GM04504 (cell line): Measurements from ENCODE around the gene CAMK1G.

Experiments used
- DNase-seq: peaks from one replicate; pipeline ENCODE4 v3.0.0-alpha.2; 2012; ENCODE audit warnings: low read depth

The CAMK1G gene

DNA sequence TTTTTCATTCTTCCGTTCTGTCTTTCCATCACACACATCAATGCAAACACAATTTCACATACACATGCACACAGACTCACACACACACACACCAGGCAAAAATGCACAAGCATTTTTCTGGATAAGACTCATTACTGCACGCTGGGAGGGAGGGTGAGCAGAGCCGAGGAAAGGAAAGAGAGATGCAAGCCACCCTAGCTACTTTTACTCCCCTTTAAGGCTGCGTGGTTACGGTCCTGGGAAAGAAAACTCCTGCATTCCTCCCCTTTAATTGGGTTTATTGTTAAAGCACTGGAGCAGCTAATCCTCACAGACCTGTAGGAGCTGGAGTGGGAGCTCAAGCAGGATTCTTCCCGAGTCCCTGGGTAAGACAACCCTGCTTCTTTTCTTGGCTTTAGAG is at the start of gene CAMK1G:
CAMK1G (plus strand) TSS at position 307 of the 400 bp plus-strand sequence. CDS start 11,270 bp downstream, outside the sequence.
- peak; percentile 50 for DNase-seq

GRCh38 chr1:209534496-209535250 is 48.8 kb upstream of the CAMK1G start:
- DNase-seq, result no peak

DNA sequence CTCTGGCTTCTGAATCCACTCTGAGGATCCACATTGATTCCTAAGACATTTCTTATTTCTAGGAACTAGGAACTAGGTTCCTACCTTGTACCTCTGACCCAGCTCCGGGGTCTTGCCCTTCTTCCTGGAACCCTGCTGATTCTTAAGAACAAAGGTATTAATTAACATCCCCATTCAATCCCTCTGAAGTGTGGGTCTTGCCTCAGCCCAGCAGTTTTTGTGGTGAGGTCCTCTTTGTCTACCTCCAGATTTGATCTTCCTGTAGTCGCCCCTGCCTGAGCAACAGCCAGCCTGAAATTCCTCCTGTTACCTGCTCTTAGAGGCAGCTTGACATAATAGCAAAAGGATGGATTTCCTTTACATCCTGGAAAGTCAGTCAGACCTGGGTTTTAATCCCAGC is 46.7 kb upstream of the CAMK1G start:
- DNase-seq, result no peak

GRCh38 chr1:209537336-209538114 is 46.0 kb upstream of the CAMK1G start:
- DNase-seq, result no peak

DNA sequence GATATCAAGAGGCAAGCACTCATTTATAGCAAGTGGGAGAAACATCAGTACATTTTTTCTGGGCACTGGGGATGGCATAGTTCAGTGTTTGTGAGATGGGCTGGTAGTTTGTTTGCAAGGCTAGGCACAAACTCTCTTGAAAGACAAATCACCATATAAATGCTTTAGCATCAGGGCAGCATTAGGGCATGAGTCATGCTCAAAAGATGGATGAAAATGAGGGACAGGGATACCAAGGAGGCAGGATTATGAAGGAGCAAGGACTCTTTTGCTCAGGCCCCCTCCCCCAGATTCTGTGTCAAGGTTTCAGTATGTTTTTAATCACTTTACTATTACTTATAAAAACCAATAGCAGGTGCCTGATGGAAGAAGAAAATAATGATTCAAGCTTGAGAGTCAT is 43.9 kb upstream of the CAMK1G start:
- DNase-seq, result no peak

GRCh38 chr1:209542585-209542984 is 40.9 kb upstream of the CAMK1G start:
- no peak for DNase-seq

DNA sequence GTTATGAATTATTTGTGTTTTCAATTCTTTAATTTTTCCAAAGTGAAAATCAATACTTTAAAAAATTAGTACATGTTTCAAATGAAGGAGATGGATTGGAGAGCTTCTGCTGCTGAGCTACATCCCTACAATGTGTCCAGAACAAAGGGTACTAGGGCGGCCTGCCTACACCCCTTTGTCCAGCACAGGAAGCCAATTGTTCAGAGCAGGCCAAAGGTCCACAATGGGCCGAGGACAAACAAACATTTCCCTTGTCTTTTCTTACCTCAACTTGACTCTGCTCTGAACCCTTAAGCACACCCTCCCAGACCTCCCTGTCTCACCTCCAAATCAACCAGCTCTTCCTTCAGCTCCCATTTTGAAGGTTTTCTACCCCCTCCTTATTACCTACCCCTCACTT is 39.4 kb upstream of the CAMK1G start:
- DNase-seq, result no peak

DNA sequence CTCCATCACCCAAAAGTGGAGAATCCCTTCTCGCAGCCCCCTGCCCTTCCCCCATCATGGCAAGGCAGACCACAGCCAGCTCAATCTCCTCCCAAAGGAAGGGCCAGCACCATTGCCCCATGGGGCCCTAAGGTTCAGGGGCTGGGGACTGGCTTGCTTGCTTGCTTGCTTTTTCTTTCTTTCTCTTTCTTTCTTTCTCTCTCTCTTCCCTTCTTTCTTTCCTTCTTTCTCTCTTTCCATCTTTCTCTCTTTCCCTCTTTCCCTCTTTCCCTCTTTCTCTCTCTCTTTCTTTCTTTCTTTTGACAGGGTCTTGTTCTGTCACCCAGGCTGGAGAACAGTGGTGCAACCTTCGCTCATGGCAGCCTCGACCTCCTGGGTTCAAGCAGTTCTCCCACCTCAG is 38.1 kb upstream of the CAMK1G start:
- no peak for DNase-seq

- DNase-seq, result no peak
These were observed 37.0 kb upstream of the CAMK1G start for GRCh38 chr1:209546390-209547085.

DNA sequence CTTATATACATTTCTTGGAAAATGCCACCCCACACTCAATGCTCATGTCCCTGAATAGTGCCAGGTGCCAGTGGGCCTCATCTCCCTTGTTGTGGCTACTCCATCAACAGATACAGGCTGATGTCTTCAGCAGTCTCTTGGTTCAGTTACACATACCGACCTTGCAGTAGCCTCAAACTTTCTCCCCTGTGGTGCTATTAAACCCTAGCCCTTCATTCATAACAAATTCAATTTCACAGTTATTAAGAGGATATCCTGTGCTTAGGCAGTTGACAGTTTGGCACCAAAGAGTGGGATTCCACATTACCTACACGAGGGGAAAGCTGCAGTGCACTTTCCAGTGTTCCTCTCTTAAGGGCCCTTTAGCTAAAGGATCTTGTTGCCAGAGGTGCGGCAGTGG is 35.9 kb upstream of the CAMK1G start:
- no peak for DNase-seq

DNA sequence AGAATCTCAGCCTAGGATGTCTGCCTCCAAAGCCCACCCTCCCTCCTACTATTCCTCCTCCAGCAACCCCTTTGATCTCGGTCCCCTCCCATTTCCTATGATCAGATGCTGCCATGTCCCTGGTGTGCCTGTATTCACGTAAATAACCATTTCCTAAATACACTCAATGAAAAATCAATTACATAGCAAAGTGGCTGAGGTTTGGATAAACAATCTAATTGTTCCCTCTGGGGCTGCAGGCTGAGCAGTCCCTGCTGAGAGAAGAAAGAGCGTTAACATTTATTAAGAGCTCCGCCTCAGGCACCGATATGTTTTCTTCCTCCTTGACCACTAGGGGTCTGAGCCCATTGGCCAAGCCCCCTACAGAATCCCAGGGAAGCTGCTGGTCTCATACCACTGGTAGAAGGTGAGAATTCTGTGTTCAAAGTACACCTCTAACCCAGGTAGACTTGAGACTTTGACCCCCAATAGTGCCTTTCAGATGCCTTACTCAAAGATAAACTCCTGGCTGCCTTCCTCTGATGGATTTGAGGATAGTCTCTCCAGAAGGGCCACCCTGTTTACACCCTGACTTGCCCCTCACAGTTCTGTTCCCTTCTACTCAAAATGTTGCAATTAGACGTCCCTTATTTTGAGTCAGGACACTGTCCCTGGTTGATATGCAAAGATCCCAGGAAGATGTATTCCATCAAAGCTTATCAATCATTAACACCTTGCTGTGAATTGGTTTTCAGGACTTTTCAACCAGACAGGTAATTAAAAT is 33.9 kb upstream of the CAMK1G start:
- DNase-seq, result no peak

GRCh38 chr1:209550519-209550918 is 33.0 kb upstream of the CAMK1G start:
- no peak for DNase-seq

GRCh38 chr1:209552406-209553264 is 30.9 kb upstream of the CAMK1G start:
- DNase-seq, result no peak

- DNase-seq, result no peak
These were observed 28.5 kb upstream of the CAMK1G start for GRCh38 chr1:209554761-209555611.

DNA sequence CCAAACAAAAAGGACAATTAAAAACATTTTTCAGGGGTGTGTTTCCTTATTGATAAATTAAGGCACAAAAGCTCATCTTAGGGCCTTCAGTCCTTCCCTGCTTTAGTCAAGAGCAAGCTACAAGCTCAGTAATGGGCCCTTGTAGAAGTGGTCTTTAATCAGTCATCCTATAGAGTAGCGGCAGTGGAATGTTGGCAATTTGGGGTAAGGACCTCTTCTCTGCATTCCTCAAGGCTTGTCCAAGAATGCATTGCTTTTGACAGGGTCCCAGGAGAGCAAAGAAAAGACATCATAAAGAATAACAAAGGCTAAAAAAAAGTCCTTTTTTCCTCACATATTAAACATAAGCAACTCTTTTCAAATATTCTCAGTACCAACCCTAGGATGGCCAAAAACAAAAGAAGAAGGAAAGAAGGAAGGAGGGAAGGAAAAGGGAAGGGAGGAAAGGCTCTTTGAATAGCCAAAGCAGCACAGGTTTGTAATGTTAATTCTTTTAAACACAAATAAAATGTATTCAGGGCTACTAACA is 27.3 kb upstream of the CAMK1G start:
- no peak for DNase-seq

GRCh38 chr1:209557221-209557620 is 26.3 kb upstream of the CAMK1G start:
- no peak for DNase-seq

GRCh38 chr1:209560529-209560928 is 23.0 kb upstream of the CAMK1G start:
- DNase-seq, result no peak

DNA sequence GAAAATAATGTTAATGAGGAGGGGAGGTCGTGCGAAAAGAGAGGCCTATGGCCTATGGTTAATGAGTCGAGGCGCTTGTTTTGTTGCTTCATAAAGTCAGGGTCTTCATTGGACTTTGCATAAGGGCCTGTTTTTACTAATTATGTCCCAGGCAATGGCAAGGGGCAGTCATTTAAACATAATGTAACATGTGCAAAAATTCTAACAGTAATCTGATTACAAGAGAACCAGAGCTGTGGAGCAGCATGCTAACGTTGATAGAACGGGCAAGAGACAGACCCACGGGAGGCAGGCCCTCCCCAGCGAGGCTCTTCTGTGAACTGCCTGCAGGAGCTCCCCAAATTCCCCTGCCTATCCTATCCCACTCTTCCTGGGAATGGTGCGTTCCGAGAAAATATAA is 22.6 kb upstream of the CAMK1G start:
- DNase-seq, result no peak

DNA sequence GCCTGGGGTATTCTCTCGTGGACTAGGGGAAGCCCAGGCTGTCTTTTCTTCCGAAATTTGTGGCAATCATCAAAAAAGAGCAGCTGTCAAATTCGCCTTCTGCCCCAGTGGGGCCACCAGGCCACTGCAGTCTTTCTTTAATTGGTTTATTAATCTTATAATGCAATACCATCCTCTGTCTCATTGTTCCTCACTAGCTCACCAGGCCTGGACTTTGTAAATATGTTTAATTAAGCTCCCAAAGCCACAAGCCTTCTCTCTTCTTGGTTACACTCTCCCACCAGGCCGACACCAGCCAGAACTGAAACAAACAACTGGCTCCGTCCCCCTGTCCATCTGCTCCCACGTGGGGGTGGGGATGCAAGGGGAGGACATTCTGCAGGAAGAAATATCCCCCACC is 22.0 kb upstream of the CAMK1G start:
- DNase-seq, result no peak

DNA sequence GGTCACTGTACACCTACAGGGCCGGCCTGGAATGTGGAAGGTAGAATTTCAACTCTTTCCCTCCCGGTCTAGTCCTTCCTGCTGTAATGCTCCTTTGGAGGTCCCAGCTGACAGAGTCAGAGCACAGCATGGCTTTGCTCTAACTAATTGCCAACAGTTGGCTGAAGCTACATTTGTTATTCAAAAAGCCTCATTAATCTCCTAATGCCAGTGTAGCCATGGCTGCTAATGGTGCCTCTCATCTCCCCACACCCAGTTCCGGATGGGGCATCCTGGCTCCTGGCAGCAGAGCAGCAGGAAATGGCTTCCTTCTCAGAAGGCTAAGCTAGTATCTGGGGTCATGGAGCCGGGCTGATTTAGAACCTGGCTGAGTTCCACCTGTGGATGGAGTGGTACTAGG is 18.7 kb upstream of the CAMK1G start:
- DNase-seq, result no peak
